Measurements from ENCODE around the gene HCN3. TPM values are rescaled to one million over a fixed set of nuclear protein-coding genes. Genes with fewer than 3 reads are reported as not detected.

HCN3 gene
- total RNA-seq, 4 donors from 2014 or later: 0.18 to 1.5 (median 1.1) TPM

GRCh38 chr1:155236451-155236850 lies 40.8 kb upstream of the HCN3 start:
- ATAC-seq: no peak
- H3K4me3 ChIP-seq: no peak overlapping the region
- H3K27ac ChIP-seq: no peak overlapping the region
- intact Hi-C loops (cut with DNase I; ENCODE audit: low total_unique reads) (no loop called here), in situ Hi-C loops (cut with MboI; ENCODE audit: low sequenced_read_pairs in 4 of 4) (no loop called here)
- no peaks in the 10 kb centered on the region for H3K9me3 ChIP-seq
- DNase-seq: no peak
- peaks cover 7 to 8% of the 10 kb centered on the region in 2 donors for H3K4me1 ChIP-seq
- TF ChIP-seq POLR2A (IDR thresholded peaks at IDR 0.05): no peak
- TF ChIP-seq, protein P1, sequence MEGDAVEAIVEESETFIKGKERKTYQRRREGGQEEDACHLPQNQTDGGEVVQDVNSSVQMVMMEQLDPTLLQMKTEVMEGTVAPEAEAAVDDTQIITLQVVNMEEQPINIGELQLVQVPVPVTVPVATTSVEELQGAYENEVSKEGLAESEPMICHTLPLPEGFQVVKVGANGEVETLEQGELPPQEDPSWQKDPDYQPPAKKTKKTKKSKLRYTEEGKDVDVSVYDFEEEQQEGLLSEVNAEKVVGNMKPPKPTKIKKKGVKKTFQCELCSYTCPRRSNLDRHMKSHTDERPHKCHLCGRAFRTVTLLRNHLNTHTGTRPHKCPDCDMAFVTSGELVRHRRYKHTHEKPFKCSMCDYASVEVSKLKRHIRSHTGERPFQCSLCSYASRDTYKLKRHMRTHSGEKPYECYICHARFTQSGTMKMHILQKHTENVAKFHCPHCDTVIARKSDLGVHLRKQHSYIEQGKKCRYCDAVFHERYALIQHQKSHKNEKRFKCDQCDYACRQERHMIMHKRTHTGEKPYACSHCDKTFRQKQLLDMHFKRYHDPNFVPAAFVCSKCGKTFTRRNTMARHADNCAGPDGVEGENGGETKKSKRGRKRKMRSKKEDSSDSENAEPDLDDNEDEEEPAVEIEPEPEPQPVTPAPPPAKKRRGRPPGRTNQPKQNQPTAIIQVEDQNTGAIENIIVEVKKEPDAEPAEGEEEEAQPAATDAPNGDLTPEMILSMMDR (IDR thresholded peaks at IDR 0.05 in 4 of 5, conservative IDR thresholded peaks at IDR 0.05 in 1 of 5): no peak
- H3K36me3 ChIP-seq: peaks cover 0 to 15% of the 10 kb centered on the region in 2 donors
- H3K27me3 ChIP-seq: no peaks in the 10 kb centered on the region

GRCh38 chr1:155241069-155241679 lies 36.1 kb upstream of the HCN3 start:
- Histone ChIP-seq H3K4me3 (peak overlapping the region; percentile 43 to 56 (median 47)), H3K9me3 (no peaks in the 10 kb centered on the region), H3K4me1 (peaks cover 25 to 26% of the 10 kb centered on the region in 2 donors), H3K27me3 (no peaks in the 10 kb centered on the region), H3K27ac (peak overlapping the region in 3 of 4 donors; percentile 4 to 27 (median 14)), H3K36me3 (peaks cover 0 to 12% of the 10 kb centered on the region in 2 donors)
- TF ChIP-seq POLR2A (IDR thresholded peaks at IDR 0.05): no peak
- TF ChIP-seq, protein P1 (IDR thresholded peaks at IDR 0.05 in 4 of 5, conservative IDR thresholded peaks at IDR 0.05 in 1 of 5): no peak
- in situ Hi-C loops (cut with MboI; ENCODE audit: low sequenced_read_pairs in 4 of 4) (no loop called here), intact Hi-C loops (cut with DNase I; ENCODE audit: low total_unique reads) (loop anchor here (1.0 to 5.0 kb wide), 2 partner anchors 22 to 34 kb away; partner anchors contain the start of genes MTX1 and THBS3)
- ATAC-seq: peak; percentile 43 to 44
- peak; percentile 46 to 70 for DNase-seq

DNA sequence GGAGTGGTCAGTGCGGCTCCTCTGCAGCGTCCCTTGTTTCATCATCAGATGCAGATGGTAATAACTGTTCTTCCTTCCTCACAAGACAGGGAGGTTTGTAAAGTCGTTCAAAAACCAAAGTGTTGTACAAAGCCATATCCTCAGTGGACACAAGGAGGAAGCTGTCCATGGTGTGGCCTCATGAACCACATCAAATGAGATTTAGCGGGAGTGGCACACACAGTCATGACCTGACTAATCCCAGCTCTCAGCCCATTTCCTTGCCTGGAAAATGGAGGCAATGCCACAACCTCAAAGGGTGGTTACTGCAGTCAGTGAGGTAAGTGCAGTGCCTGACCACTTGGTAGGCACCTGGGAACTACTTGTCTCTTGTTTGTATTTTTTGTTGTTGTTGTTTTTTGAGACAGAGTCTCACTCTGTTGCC lies 35.4 kb upstream of the HCN3 start:
- Histone ChIP-seq H3K4me1 (peaks cover 25 to 26% of the 10 kb centered on the region in 2 donors), H3K4me3 (no peak overlapping the region)
- in situ Hi-C loops (cut with MboI; ENCODE audit: low sequenced_read_pairs in 4 of 4): no loop called here

GRCh38 chr1:155242805-155243358 lies 34.4 kb upstream of the HCN3 start:
- DNase-seq: no peak
- intact Hi-C loops (cut with DNase I; ENCODE audit: low total_unique reads): loop anchor here (2.0 to 5.0 kb wide), 2 partner anchors 16 to 36 kb away; partner anchors contain the start of genes MTX1 and THBS3
- H3K27me3 ChIP-seq: no peaks in the 10 kb centered on the region
- H3K36me3 ChIP-seq: peaks cover 0 to 11% of the 10 kb centered on the region in 2 donors
- no peak for ATAC-seq
- peaks cover 25 to 26% of the 10 kb centered on the region in 2 donors for H3K4me1 ChIP-seq
- no peaks in the 10 kb centered on the region for H3K9me3 ChIP-seq
- TF ChIP-seq POLR2A (IDR thresholded peaks at IDR 0.05): no peak
- TF ChIP-seq, protein P1 (IDR thresholded peaks at IDR 0.05 in 4 of 5, conservative IDR thresholded peaks at IDR 0.05 in 1 of 5): no peak
- in situ Hi-C loops (cut with MboI; ENCODE audit: low sequenced_read_pairs in 4 of 4): no loop called here
- peak overlapping the region in 1 of 4 donors; percentile 74 for H3K4me3 ChIP-seq
- H3K27ac ChIP-seq: peak overlapping the region; percentile 80 to 94 (median 90)

More for the DNA sequence above, 35.4 kb upstream of the HCN3 start:
- TF ChIP-seq POLR2A (IDR thresholded peaks at IDR 0.05): no peak
- TF ChIP-seq, protein P1 (IDR thresholded peaks at IDR 0.05 in 4 of 5, conservative IDR thresholded peaks at IDR 0.05 in 1 of 5): no peak
- ATAC-seq: no peak
- DNase-seq: no peak
- no peak overlapping the region for H3K27ac ChIP-seq
- intact Hi-C loops (cut with DNase I; ENCODE audit: low total_unique reads): loop anchor here (1.0 to 5.0 kb wide), 3 partner anchors 15 to 35 kb away; partner anchors contain the start of genes MTX1 and THBS3
- no peaks in the 10 kb centered on the region for H3K27me3 ChIP-seq
- H3K36me3 ChIP-seq: peaks cover 0 to 10% of the 10 kb centered on the region in 2 donors
- no peaks in the 10 kb centered on the region for H3K9me3 ChIP-seq
